Psoas muscle (tissue), 8 donors: ENCODE data around the gene MSMO1. TPM values are rescaled to one million over a fixed set of nuclear protein-coding genes. Genes with fewer than 3 reads are reported as not detected.
"Not testable (repeated sequence)": the region's sequence is repeated elsewhere in the genome, so short reads cannot be mapped to it uniquely, and the experiment has no call there.

ENCODE experiments used
- ATAC-seq, 4 donors: fragments of 200-7000 bp; cut with Tn5 transposase; one replicate each; pipeline ENCODE4 v1.9.1; 2020; ENCODE audit warnings: moderate library complexity in 3 of 4, mild to moderate bottlenecking in 2 of 4
- DNase-seq, 2 donors: peaks; one replicate each; pipeline ENCODE4 v3.0.0-alpha.2; 2020
- H3K27ac ChIP-seq: fragments of 200-600 bp; one replicate; pipeline ENCODE4 v1.8.0; 2022
- H3K27me3 ChIP-seq, 3 donors: fragments of 200-600 bp in 1 of 3; one replicate each; pipeline versions ENCODE4 v1.6.1 to v1.8.0; 2013 to 2022; ENCODE audit warnings: low read length in 2 of 3, mild to moderate bottlenecking in 2 of 3, moderate library complexity in 1 of 3; ENCODE audit not compliant: insufficient read depth in 3 of 3
- H3K36me3 ChIP-seq, 2 donors: fragments of 200-600 bp in 1 of 2; one replicate each; pipeline versions ENCODE4 v1.6.1 to v1.8.0; 2013 to 2022; ENCODE audit warnings: low read depth in 1 of 2, mild to moderate bottlenecking in 1 of 2, moderate library complexity in 1 of 2; ENCODE audit not compliant: insufficient read depth in 1 of 2
- H3K4me1 ChIP-seq: fragments of 200-600 bp; one replicate; pipeline ENCODE4 v1.8.0; 2022
- H3K4me3 ChIP-seq: fragments of 200-600 bp; one replicate; pipeline ENCODE4 v1.8.0; 2022; ENCODE audit warnings: mild to moderate bottlenecking
- H3K9me3 ChIP-seq: fragments of 200-600 bp; one replicate; pipeline ENCODE4 v1.8.0; 2022
- WGBS, 3 donors: extraction: QIAGEN DNeasy Blood & Tissue Kit; methylation state at CpG; one replicate each; pipeline versions ENCODE4 v1.1.6 to v1.1.7; 2013; 5-methylcytosine and 5-hydroxymethylcytosine counted together
- intact Hi-C, 2 donors: fragments of 100-400 bp; cut with DNase I; formaldehyde crosslinking; loops; one replicate each; pipeline versions ENCODE4 v1.11.0 to v1.14.2; 2022
- long read RNA-seq, 2 donors: library from polyadenylated mRNA; unstranded; transcript quantifications; one replicate each; pipeline ENCODE4 v2.0.0, GENCODE V29; 2021
- polyA plus RNA-seq, 3 donors: library from polyadenylated mRNA; stranded (reverse); fragments of 200-250 nt; gene quantifications; one replicate each; pipeline ENCODE4 v1.2.3, GENCODE V29; 2013
- total RNA-seq, 4 donors: library from RNA; stranded (reverse); fragmentation: NEBNext Ultra II Directional in 2 of 4; extraction: Animal tissue kit (Norgen Biotek cat#: 25700) in 2 of 4; gene quantifications; one replicate each; pipeline versions ENCODE4 v1.2.1 to v1.2.4, GENCODE V29; 2021 to 2023
- TF ChIP-seq, protein P1 (sequence below): fragments of 200-600 bp; IDR thresholded peaks from one replicate; pipeline ENCODE4 v1.8.0; 2022; ENCODE audit warnings: antibody characterized with exemption
- donor health status: healthy with polysubstance abuse.
- donor health status: DM: no; HTN: no; CAD: no; lungs with moderate emphysema.
- donor health status: Bipolar disorder and iron deficiency.
- donor health status: healthy.
- donor health status: DM: yes; HTN: yes; CAD: no.
- donor health status: DM: no; HTN: no; CAD: no.
- donor health status: DM: no; HTN: no; CAD: no.
- donor health status: DM: yes; HTN: yes; CAD: no.

MSMO1 gene
- total RNA-seq (1 to 10 TPM; 2.9 to 5.9 (median 4.0) TPM), polyA plus RNA-seq (1 to 10 TPM; 4.0 to 5.2 (median 4.9) TPM)
- long read RNA-seq, donor 1, transcript MSMO1-201 (6 exons, 2,269 nt), result major isoform, 7 of 9 reads
- long read RNA-seq, donor 1, partial matches to known transcripts, result 0 of 9 reads
- long read RNA-seq, donor 1, other reads (novel, unspliced or antisense), result 1 of 9 reads
- long read RNA-seq, donor 2, partial matches to known transcripts, result 0 of 6 reads
- long read RNA-seq, donor 2, other reads (novel, unspliced or antisense), result 0 of 6 reads

DNA sequence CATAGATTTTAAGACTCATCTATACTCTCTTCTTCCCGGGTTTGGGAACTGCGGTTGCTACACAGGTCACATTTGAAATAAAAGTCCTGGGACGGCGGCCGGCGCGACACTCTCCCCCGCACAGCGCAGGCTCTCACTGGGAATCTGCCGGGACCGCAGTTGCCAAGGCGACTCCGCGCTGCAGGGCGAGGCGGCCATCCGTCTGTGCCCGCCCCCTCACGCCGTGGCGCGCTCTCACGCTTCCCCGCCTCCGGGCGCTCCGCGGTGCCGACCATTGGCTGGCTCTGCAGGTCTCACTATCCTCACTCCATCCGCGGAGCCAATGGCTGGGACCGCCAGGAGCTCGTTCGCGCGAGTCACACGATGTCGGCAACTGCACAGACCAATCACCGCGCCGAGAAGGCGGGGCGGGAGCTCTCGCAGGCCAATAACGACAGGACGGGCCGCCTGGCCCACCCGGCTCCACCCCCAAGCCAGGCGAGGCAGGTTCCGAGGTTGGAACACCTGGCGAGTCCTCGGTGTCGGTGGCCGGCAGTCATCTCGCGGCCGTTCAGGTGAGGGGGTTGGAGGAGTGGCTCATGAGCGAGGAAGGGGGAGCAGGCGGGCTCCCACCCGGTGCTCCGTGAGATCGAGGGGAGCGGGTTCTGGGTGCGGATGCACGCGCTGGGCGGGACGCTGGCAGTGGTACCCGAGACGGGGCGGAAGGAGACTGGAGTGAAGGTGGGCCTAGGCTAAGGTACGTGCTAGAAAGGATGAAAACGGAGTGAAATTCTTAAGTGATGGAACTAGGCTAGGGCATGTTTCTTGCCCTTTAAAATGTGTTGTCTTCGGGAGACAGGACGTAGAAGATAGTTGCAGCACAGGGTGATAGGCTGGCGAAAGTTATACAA lies at the start of gene MSMO1:
MSMO1 (plus strand) TSS at position 459 of the 890 bp plus-strand sequence. CDS start 5,702 bp downstream, outside the sequence.
- intact Hi-C loops, result loop anchor here (2.0 to 10.0 kb wide), 4 partner anchors 121 to 215 kb away; partner anchors contain the start of genes KLHL2 (in 2 of the 2) and TMEM192 (in 1 of the 2)
- peak within 1 kb of the TSS; percentile 62 for H3K27ac ChIP-seq
- H3K9me3 ChIP-seq, result no peaks in the 10 kb centered on the region
- peaks cover 10% of the 10 kb centered on the region for H3K4me1 ChIP-seq
- 0 to 1% (median 0%) methylated on average over 64 to 76 of the region's 76 CpGs for WGBS, 3 donors
- DNase-seq (peak; percentile 99 to 100), ATAC-seq (peak; percentile 98 to 100 (median 99))
- peak within 1 kb of the TSS; percentile 92 for H3K4me3 ChIP-seq
- TF ChIP-seq, protein P1, sequence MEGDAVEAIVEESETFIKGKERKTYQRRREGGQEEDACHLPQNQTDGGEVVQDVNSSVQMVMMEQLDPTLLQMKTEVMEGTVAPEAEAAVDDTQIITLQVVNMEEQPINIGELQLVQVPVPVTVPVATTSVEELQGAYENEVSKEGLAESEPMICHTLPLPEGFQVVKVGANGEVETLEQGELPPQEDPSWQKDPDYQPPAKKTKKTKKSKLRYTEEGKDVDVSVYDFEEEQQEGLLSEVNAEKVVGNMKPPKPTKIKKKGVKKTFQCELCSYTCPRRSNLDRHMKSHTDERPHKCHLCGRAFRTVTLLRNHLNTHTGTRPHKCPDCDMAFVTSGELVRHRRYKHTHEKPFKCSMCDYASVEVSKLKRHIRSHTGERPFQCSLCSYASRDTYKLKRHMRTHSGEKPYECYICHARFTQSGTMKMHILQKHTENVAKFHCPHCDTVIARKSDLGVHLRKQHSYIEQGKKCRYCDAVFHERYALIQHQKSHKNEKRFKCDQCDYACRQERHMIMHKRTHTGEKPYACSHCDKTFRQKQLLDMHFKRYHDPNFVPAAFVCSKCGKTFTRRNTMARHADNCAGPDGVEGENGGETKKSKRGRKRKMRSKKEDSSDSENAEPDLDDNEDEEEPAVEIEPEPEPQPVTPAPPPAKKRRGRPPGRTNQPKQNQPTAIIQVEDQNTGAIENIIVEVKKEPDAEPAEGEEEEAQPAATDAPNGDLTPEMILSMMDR, result no peak
- no peaks in the 10 kb centered on the region for H3K36me3 ChIP-seq
- no peaks in the 10 kb centered on the region for H3K27me3 ChIP-seq

- ATAC-seq, H3K36me3 ChIP-seq, H3K4me1 ChIP-seq, H3K27me3 ChIP-seq, DNase-seq, H3K4me3 ChIP-seq, H3K9me3 ChIP-seq, H3K27ac ChIP-seq, intact Hi-C loops: not testable (repeated sequence)
- 92 to 97% (median 94%) methylated on average over 20 of the region's 20 CpGs for WGBS, 3 donors
These were observed 47.9 kb upstream of the MSMO1 start for GRCh38 chr4:165279531-165279930.

DNA sequence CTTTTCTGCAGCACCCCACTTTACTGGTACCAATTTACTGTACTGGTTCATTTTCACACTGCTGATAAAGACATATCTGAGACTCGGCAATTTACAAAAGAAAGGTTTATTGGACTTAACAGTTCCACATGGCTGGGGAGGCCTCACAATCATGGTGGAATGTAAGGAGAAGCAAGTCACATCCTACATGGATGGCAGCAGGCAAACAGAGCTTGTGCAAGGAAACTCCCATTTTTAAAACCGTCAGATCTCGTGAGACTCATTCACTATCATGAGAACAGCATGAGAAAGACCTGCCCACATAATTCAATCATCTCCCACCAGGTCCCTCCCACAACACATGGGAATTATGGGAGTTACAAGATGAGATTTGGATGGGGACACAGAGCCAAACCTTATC lies 42.8 kb upstream of the MSMO1 start:
- H3K36me3 ChIP-seq, H3K4me3 ChIP-seq, H3K9me3 ChIP-seq, DNase-seq, H3K27me3 ChIP-seq, H3K4me1 ChIP-seq, intact Hi-C loops, H3K27ac ChIP-seq, ATAC-seq: not testable (repeated sequence)
- WGBS, 3 donors, result 96 to 99% (median 97%) methylated on average over 3 of the region's 3 CpGs

DNA sequence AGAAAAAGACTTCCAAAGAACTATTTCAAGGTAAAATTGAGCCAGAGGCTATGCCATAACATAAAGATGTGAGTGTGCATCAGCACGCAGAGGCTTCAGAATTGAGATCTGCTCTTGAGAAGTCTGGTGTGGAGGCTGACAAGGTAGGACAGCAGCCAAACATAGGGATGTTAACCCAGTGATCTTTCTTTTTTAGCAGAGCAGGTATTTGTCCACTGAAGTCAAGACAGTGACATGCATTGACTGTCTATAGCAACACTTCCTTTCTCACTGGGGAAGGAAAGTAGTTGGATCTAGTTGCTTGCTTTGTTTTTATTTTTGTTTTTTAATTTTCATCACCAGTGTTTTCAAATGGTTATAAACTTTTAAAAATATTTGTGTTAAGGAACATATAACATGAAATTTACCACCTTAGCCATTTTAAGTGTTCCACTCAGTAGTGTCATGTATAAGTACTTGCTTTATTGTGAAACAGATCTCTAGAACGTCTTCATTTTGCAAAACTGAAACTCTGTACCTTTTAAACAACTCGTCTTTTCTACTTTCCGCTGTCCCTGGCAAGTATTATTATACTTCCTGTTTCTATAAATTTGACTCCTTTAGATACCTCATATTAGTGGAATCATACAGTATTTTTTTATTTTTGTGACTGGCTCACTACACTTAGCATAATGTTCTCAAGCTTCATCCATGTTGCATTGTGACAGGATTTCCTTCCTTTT lies 40.7 kb upstream of the MSMO1 start:
- 76 to 86% (median 80%) methylated on average over 4 of the region's 4 CpGs for WGBS, 3 donors
- DNase-seq, H3K36me3 ChIP-seq, ATAC-seq, H3K9me3 ChIP-seq, H3K4me3 ChIP-seq, H3K4me1 ChIP-seq, H3K27ac ChIP-seq, H3K27me3 ChIP-seq, intact Hi-C loops: not testable (repeated sequence)

GRCh38 chr4:165288226-165288625 lies 39.2 kb upstream of the MSMO1 start:
- Histone ChIP-seq H3K27ac (no peak overlapping the region), H3K4me1 (no peaks in the 10 kb centered on the region), H3K9me3 (no peaks in the 10 kb centered on the region), H3K27me3 (no peaks in the 10 kb centered on the region), H3K36me3 (no peaks in the 10 kb centered on the region), H3K4me3 (no peak overlapping the region)
- intact Hi-C loops, result no loop called here
- 41 to 58% (median 47%) methylated on average over 3 of the region's 3 CpGs for WGBS, 3 donors
- DNase-seq (no peak), ATAC-seq (no peak)
- TF ChIP-seq, protein P1, result no peak
